CD14-positive monocyte (primary cell): ENCODE measurements around the gene APBA2. TPM values are rescaled to one million over a fixed set of nuclear protein-coding genes. Genes with fewer than 3 reads are reported as not detected.

Experiments used
- DNase-seq, 3 donors: peaks; one replicate each; pipeline ENCODE4 v3.0.0-alpha.2; 2011 to 2022
- H2AFZ ChIP-seq: 2 replicates; pipeline ENCODE4 v1.6.0; 2012; ENCODE audit warnings: mild to moderate bottlenecking, low read depth, low read length, inconsistent platforms; ENCODE audit not compliant: insufficient read depth, poor library complexity, severe bottlenecking
- H3K27ac ChIP-seq, 2 donors: 1 replicate in 1 of 2; 2 replicates in 1 of 2; pipeline ENCODE4 v1.5.1; 2012 to 2013; ENCODE audit warnings: low read length in 2 of 2, control low read depth in 1 of 2, inconsistent platforms in 1 of 2, low read depth in 1 of 2, mild to moderate bottlenecking in 1 of 2
- H3K27me3 ChIP-seq, 2 donors: one replicate each; pipeline versions ENCODE4 v1.6.0 to v1.6.1; 2011 to 2013; ENCODE audit warnings: low read length in 2 of 2; ENCODE audit not compliant: control insufficient read depth in 2 of 2, insufficient read depth in 2 of 2
- H3K36me3 ChIP-seq, 2 donors: replicated peaks in 1 of 2; 1 replicate in 1 of 2; 2 replicates in 1 of 2; pipeline versions ENCODE4 v1.5.1 to v1.6.1; 2012 to 2013; ENCODE audit warnings: low read length in 2 of 2, control low read depth in 1 of 2, inconsistent platforms in 1 of 2, mild to moderate bottlenecking in 1 of 2; ENCODE audit not compliant: insufficient read depth in 2 of 2, control insufficient read depth in 1 of 2
- H3K4me1 ChIP-seq, 2 donors: 1 replicate in 1 of 2; 2 replicates in 1 of 2; pipeline versions ENCODE4 v1.5.1 to v1.6.1; 2012 to 2013; ENCODE audit warnings: low read length in 2 of 2, control low read depth in 1 of 2, inconsistent platforms in 1 of 2, mild to moderate bottlenecking in 1 of 2, moderate library complexity in 1 of 2; ENCODE audit not compliant: insufficient read depth in 2 of 2, control insufficient read depth in 1 of 2
- H3K4me2 ChIP-seq: replicated peaks from 2 replicates; pipeline ENCODE3; 2012; ENCODE audit warnings: low read length, moderate library complexity, mild to moderate bottlenecking; ENCODE audit not compliant: poor library complexity, severe bottlenecking; ENCODE audit errors: extremely low read depth
- H3K4me3 ChIP-seq, 3 experiments: fragments of 200-600 bp in 1 of 3; sonication (generic) in 1 of 3; replicated peaks in 1 of 3; 1 replicate in 2 of 3; 2 replicates in 1 of 3; pipeline ENCODE4 v1.5.1; 2011 to 2013; ENCODE audit warnings: low read length in 3 of 3, mild to moderate bottlenecking in 3 of 3, control low read depth in 2 of 3, low read depth in 2 of 3, inconsistent platforms in 1 of 3, moderate library complexity in 1 of 3
- H3K79me2 ChIP-seq: 2 replicates; pipeline ENCODE4 v1.6.0; 2012; ENCODE audit warnings: mild to moderate bottlenecking, control low read depth, inconsistent platforms, low read length, moderate library complexity; ENCODE audit not compliant: insufficient read depth
- H3K9ac ChIP-seq: 2 replicates; pipeline ENCODE4 v1.6.0; 2017; ENCODE audit warnings: low read length, mild to moderate bottlenecking; ENCODE audit not compliant: insufficient read depth, poor library complexity, severe bottlenecking
- H3K9me3 ChIP-seq, 2 donors: replicated peaks in 1 of 2; 1 replicate in 1 of 2; 2 replicates in 1 of 2; pipeline versions ENCODE4 v1.5.1 to v1.6.1; 2012 to 2013; ENCODE audit warnings: low read length in 2 of 2, control low read depth in 1 of 2; ENCODE audit not compliant: control insufficient read depth in 1 of 2, insufficient read depth in 1 of 2
- H4K20me1 ChIP-seq: 2 replicates; pipeline ENCODE4 v1.6.0; 2012; ENCODE audit warnings: mild to moderate bottlenecking, low read length, control low read depth, moderate library complexity; ENCODE audit not compliant: insufficient read depth
- H3K27ac Mint-ChIP-seq, 7 donors: one replicate each; pipeline ENCODE4 v1.8.0; 2020; ENCODE audit warnings: mild to moderate bottlenecking in 7 of 7, mixed read lengths in 7 of 7, moderate library complexity in 6 of 7, inconsistent platforms in 2 of 7
- H3K27me3 Mint-ChIP-seq, 3 donors: one replicate each; pipeline ENCODE4 v1.8.0; 2021 to 2022; ENCODE audit warnings: low read depth in 3 of 3, mild to moderate bottlenecking in 3 of 3, mixed read lengths in 3 of 3, moderate library complexity in 3 of 3, inconsistent platforms in 1 of 3
- H3K36me3 Mint-ChIP-seq, 2 donors: one replicate each; pipeline ENCODE4 v1.8.0; 2020; ENCODE audit warnings: mixed read lengths in 2 of 2, inconsistent platforms in 1 of 2, mild to moderate bottlenecking in 1 of 2
- H3K4me1 Mint-ChIP-seq: one replicate; pipeline ENCODE4 v1.8.0; 2020; ENCODE audit warnings: mild to moderate bottlenecking, mixed read lengths
- H3K4me3 Mint-ChIP-seq, 2 donors: one replicate each; pipeline ENCODE4 v1.8.0; 2020; ENCODE audit warnings: mild to moderate bottlenecking in 2 of 2, mixed read lengths in 2 of 2, moderate library complexity in 1 of 2
- H3K9me3 Mint-ChIP-seq, 7 donors: one replicate each; pipeline ENCODE4 v1.8.0; 2020 to 2022; ENCODE audit warnings: mixed read lengths in 7 of 7, mild to moderate bottlenecking in 6 of 7, moderate library complexity in 6 of 7, inconsistent platforms in 2 of 7
- WGBS: methylation state at CpG from one replicate; pipeline ENCODE4 v1.1.5; 2013; ENCODE audit warnings: missing lambda C conversion rate; ENCODE audit not compliant: insufficient coverage; 5-methylcytosine and 5-hydroxymethylcytosine counted together
- intact Hi-C, 2 donors: fragments of 100-400 bp; cut with micrococcal nuclease; formaldehyde crosslinking; loops; one replicate each; pipeline versions ENCODE4 v1.15.0 to v1.15.1; 2023
- polyA plus RNA-seq, 3 donors: library from polyadenylated mRNA; depleted of rRNA in 1 of 3; unstranded in 2 of 3; stranded (reverse) in 1 of 3; fragments of 300-500 nt in 2 of 3; fragments of >200 nt in 1 of 3; fragmentation: Illumina TruSeq in 2 of 3; gene quantifications; 1 replicate in 2 of 3; 2 replicates in 1 of 3; pipeline ENCODE4 v1.2.3, GENCODE V29; 2012 to 2021
- TF ChIP-seq, protein P1 (sequence below): fragments of 200-600 bp; IDR thresholded peaks from one replicate; pipeline ENCODE4 v1.8.0; 2022; ENCODE audit warnings: antibody characterized with exemption, mild to moderate bottlenecking

The APBA2 gene
- polyA plus RNA-seq, 3 donors: 0.30 TPM; not detected in 2

DNA sequence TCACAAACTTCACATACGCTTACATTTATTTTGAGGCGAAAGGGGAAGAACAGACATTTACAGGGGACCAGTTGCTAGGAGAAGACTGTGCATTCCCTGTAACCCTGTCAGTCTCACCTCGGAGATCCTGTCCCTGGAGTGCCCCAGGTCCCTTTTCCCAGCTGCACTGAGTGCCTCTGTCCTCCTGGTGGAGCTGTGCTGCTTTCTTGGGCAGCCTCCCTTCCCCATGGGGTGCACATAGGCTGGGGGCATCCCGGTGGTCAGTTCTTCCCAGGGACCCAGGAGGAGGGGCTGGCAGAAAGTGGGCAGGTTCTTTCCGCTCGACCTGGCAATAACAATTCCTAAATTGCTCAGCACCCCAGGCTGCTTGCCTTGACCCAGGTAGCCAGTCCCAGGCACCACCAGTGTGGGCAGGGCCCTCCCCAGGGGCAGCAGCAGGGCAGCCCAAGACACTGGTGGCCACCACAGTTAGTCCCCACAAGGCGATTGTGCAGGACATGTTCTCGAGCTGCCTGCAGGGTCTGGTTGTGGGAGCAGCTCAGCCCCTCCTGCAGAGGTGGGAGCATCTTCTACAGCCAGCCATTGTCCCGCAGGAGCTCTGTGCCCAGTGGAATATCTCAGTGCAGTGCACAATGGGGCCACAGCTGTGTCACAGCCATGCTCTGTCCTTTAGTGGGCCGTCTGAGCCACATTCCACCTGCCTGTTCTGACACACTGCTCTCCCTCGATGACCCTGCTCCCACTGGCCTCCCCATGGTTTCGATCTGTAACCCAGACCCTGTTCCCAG lies 36.3 kb downstream of the APBA2 start:
- H3K4me3 Mint-ChIP-seq: no peak overlapping the region
- no peaks in the 10 kb centered on the region for H3K36me3 ChIP-seq
- no peaks in the 10 kb centered on the region for H3K36me3 Mint-ChIP-seq
- H3K27ac Mint-ChIP-seq: no peak overlapping the region
- no peak for DNase-seq
- H3K4me3 ChIP-seq: no peak overlapping the region
- no peaks in the 10 kb centered on the region for H3K4me1 ChIP-seq
- H3K9ac ChIP-seq: no peak overlapping the region
- no peaks in the 10 kb centered on the region for H3K9me3 Mint-ChIP-seq
- TF ChIP-seq, protein P1, sequence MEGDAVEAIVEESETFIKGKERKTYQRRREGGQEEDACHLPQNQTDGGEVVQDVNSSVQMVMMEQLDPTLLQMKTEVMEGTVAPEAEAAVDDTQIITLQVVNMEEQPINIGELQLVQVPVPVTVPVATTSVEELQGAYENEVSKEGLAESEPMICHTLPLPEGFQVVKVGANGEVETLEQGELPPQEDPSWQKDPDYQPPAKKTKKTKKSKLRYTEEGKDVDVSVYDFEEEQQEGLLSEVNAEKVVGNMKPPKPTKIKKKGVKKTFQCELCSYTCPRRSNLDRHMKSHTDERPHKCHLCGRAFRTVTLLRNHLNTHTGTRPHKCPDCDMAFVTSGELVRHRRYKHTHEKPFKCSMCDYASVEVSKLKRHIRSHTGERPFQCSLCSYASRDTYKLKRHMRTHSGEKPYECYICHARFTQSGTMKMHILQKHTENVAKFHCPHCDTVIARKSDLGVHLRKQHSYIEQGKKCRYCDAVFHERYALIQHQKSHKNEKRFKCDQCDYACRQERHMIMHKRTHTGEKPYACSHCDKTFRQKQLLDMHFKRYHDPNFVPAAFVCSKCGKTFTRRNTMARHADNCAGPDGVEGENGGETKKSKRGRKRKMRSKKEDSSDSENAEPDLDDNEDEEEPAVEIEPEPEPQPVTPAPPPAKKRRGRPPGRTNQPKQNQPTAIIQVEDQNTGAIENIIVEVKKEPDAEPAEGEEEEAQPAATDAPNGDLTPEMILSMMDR: no peak
- H4K20me1 ChIP-seq: no peaks in the 10 kb centered on the region
- intact Hi-C loops: no loop called here
- no peaks in the 10 kb centered on the region for H3K9me3 ChIP-seq
- no peaks in the 10 kb centered on the region for H3K27me3 ChIP-seq
- peaks cover 3 to 18% (median 16%) of the 10 kb centered on the region in 3 donors for H3K27me3 Mint-ChIP-seq
- 81% methylated on average over 12 of the region's 12 CpGs for WGBS
- no peak overlapping the region for H3K4me2 ChIP-seq
- no peaks in the 10 kb centered on the region for H3K79me2 ChIP-seq
- H2AFZ ChIP-seq: no peak overlapping the region
- no peak overlapping the region for H3K27ac ChIP-seq
- no peaks in the 10 kb centered on the region for H3K4me1 Mint-ChIP-seq

DNA sequence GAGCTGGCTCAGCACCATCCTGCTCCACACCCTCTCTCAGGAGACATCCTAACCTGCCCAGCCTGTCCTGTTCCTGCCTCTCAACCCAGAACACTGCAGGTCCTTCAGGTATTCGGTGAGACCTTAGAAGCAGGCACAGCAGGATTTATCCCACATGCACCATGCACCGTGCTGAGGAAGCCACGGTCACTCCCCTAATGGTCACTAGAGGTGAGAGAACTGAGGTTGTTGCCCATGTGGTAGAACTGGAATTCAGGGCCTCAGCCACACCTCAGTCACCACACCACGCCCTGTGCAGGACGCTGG lies 36.9 kb downstream of the APBA2 start:
- H3K9me3 ChIP-seq: no peaks in the 10 kb centered on the region
- no peak overlapping the region for H3K4me3 ChIP-seq
- no peaks in the 10 kb centered on the region for H3K4me1 ChIP-seq
- H3K27me3 ChIP-seq: no peaks in the 10 kb centered on the region
- no peaks in the 10 kb centered on the region for H3K36me3 Mint-ChIP-seq
- no peak overlapping the region for H3K27ac Mint-ChIP-seq
- no peaks in the 10 kb centered on the region for H3K4me1 Mint-ChIP-seq
- H3K27ac ChIP-seq: no peak overlapping the region
- no peaks in the 10 kb centered on the region for H3K9me3 Mint-ChIP-seq
- H4K20me1 ChIP-seq: no peaks in the 10 kb centered on the region
- WGBS: 100% methylated on average over 1 of the region's 5 CpGs
- H3K36me3 ChIP-seq: no peaks in the 10 kb centered on the region
- intact Hi-C loops: no loop called here
- H3K4me3 Mint-ChIP-seq: no peak overlapping the region
- no peak overlapping the region for H3K4me2 ChIP-seq
- DNase-seq: no peak
- H3K79me2 ChIP-seq: no peaks in the 10 kb centered on the region
- H2AFZ ChIP-seq: no peak overlapping the region
- TF ChIP-seq, protein P1: no peak
- H3K27me3 Mint-ChIP-seq: peaks cover 3 to 17% (median 16%) of the 10 kb centered on the region in 3 donors
- H3K9ac ChIP-seq: no peak overlapping the region
